SH-SY5Y (cell line): ENCODE data around the gene RNF141.

Experiments used
- GATA2 ChIP-seq: IDR thresholded peaks from 2 replicates; pipeline ENCODE4 v1.6.1; 2011; ENCODE audit warnings: mild to moderate bottlenecking, low read depth, low read length
- GATA3 ChIP-seq: IDR thresholded peaks from 2 replicates; pipeline ENCODE4 v1.6.1; 2011; ENCODE audit warnings: low read depth, mild to moderate bottlenecking, low read length, moderate library complexity

DNA sequence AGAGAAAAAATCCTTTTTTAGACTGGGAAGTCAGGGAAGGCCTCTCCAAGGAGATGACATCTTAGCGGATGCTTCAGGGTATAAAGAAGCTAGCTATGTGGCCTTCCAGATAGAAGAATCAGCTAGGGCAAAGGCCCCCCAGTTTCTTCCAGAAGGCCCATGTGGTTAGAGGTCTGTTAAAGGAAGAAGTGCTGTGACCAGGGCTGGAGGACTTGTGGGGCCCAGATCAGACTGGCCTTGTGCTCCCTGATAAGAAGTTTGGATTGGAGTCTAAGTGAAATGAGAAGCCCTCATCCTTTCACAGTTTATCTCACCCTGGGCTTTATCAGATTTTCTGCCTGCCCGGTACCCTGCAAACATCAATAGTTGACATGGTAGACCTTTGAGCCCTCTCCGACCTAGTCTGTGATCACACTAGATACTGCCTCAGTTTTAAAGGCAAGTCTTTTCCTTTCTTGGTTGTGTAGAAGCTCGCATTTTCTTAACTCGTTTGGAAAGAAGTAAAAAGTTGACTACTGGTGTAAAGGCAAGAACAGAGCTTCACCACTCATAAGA is 78.2 kb downstream of the RNF141 start:
- TF ChIP-seq GATA2 (no peak), GATA3 (no peak)
